NCI-H2196 (cell line): Measurements from ENCODE around the gene NR4A3.
A peak's percentile ranks its signal among the peaks of the same experiment; 100 is the strongest.
"Not testable (repeated sequence)": the region's sequence is repeated elsewhere in the genome, so short reads cannot be mapped to it uniquely, and the experiment has no call there.

Source experiments
- DNase-seq: peaks from one replicate; lab custom pipeline; 2025; ENCODE audit not compliant: unreplicated experiment; lab: John Stamatoyannopoulos, UW

The NR4A3 gene

DNA sequence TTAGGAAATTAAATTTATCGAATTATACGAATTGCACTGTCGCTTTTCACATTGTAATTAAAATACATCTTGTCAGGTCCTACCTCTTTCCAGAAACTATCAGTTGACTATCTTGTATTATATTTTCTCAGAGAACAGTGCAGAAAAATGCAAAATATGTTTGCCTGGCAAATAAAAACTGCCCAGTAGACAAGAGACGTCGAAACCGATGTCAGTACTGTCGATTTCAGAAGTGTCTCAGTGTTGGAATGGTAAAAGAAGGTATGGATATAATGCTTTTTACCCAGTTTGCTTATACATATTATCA is 10.8 kb downstream of the NR4A3 start:
- no peak for DNase-seq

DNA sequence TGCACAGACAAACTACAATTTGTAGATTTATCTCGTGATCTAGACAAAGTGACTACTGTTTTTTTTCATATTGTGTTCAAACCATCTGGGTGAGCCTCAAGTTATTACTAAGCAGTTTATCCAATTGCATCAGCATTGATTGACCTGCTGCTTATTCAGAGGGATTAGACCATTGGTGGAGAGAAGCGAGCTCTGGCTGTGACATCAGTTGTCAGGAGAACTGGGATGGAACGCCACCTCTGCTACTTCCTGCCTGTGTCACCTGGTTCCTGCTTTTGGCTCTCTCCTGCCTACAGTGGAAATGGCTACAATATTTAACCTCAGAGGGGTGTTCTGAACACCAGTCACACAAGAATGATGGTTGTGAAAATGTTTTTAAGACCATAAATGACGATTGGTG is 12.1 kb downstream of the NR4A3 start:
- no peak for DNase-seq

DNA sequence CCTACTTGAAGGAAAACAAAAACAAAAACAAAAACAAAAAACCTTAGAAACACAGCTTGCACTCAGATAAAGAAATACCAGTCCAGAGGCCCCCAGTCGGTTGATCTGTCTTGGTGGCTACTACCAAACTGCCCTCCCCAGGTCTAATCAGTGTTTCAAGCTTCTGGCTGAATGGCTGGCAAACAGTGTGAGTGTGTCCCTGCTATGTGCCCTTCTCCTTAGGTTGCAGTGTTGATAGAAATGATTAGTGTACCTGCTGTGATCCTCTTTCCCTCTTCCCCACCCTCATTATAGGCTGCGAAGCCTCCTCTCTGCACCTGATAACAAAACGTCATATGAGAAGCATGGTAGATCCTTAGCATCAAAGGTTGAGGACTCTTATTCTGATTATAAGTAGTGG is 12.8 kb downstream of the NR4A3 start:
- DNase-seq: no peak

DNA sequence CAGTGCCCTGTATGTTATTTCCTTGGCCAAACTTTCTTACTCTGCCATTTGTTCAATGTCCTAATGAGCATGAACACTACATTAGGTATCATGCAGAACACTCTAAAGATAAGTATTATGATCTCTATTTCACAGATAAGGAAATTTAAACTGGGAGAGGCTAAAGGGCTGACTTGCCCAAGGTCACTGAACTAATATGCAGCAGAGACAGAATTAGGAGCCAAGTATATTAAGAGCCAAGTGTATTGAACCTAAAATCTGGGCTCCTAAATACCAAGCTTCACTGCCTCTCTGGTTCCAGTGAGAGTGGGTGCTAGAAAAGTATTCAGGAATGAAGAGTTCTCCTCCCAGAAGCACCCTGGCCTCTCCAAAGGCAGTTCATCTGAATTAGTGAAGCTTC is 13.5 kb downstream of the NR4A3 start:
- no peak for DNase-seq

DNA sequence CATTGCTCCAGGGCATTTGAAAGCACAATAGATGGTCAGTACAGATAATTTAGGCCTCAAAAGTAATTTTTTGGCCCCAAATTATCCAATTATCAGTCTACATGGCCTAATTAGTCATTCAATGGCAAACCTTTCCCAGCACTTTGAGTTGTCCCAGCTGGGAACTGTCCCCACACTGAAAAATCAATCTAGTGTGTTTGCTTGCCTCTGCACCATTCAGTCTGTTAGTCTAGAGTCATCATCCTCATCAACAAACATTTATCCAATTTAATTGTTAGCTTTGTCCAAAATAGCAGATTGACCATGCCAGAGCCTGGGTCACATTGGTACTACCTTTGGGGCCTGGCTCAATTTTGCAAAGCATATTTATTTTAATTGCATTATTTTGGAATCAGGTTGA is 13.9 kb downstream of the NR4A3 start:
- DNase-seq: no peak

DNA sequence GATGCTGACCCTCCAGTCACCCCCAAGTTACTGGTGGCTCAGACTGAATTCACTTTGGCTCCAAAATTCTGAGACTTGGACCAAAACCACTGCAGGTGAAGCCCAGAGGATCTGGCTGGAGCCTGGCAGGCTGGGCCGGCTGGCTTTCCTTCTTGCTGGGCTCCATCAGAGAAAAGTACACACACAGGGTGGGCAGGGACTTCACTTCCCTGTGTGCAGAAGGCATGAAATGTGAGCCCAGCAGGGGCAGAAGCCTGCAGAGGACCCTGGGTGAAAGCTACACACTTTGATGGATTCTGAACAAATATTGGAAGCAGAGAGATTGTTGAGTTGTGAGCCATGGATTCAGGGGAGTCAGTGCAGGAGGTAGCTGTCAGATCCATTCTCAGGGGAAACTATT is 18.4 kb downstream of the NR4A3 start:
- DNase-seq: no peak

DNA sequence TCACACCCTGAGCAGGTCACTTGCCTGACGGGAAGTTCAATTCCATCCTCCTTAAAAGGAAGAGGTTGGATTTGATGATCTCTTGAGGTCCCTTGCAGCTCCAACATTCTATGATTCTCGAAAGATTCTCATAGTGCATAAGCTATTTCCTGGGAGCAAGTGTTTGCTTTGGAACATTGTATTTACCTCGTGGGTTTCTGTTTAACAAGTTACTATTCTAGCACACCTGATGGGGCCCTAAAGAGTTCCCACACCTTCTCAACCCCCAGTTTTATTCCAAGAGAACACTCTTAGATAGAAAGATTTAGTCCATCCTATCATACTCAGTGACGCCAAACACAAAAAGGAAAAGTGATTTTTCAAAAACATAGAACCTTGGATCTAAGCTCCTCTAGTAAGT is 23.4 kb downstream of the NR4A3 start:
- DNase-seq: no peak

DNA sequence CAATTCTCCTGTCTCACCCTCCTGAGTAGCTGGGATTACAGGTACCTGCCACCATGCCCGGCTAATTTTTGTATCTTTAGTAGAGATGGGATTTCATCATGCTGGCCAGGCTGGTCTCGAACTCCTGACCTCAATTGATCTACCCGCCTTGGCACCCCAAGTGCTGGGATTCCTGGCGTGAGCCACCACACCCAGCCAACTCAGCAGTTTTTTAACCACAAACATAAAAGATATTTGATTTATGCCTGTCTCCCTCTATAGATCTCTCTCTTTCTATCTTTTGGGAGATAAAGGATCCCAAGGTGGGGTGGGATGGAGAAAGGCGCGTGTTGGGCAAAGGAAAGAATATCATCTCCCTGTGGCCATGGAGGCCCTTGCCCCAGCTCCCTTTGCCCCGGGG is 26.8 kb downstream of the NR4A3 start:
- DNase-seq: no peak

DNA sequence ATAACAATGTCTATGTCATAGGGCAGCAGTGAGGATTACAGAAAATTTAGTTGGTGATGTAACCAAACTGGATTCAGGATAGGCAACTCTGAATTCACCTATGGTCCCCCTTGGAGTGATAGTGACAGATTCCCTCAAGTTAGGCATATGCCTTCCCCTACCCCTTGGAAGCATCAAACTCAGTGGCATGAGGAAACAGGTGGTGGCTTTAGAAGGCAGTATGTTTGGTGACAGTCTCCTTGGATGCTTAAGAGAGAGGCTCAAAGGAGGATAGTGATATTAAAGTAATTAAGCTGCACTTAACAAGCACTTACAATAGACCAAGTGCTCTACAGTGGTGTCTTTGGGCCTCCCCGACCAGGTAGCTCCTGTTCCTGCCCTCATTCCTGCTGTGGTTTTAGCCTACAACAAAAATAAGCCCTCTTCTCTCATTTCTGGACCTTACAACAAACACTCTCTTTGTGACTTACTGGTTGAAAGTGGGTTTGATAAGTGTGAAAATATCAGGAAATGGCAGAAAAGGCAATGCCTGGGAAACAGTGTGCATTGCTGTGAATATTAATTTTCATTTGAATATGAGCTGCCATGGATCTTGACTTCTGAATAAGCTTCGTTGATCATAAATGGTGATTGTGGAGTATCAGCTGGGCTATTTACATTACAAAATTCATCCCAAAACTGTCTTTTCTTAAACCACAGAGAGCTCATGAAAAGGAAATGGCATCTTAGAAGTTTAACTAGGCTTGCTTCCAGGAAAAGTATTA is 29.2 kb downstream of the NR4A3 start:
- no peak for DNase-seq

DNA sequence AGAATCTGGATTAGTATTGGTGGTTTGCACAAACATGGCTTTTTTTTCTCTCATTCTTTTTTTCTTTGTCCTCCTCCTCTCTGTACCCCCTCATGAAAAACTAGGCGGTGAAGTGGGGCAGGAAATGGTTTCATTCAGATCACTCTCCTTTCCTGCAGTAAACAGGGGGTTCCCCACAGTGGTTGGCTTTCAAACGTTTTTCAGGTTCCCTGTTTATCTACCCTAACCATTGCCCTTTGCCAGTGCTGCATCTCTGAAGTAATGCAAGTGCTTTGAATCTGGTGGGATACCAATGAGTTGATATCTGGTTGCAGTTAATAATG is 29.8 kb downstream of the NR4A3 start:
- no peak for DNase-seq

DNA sequence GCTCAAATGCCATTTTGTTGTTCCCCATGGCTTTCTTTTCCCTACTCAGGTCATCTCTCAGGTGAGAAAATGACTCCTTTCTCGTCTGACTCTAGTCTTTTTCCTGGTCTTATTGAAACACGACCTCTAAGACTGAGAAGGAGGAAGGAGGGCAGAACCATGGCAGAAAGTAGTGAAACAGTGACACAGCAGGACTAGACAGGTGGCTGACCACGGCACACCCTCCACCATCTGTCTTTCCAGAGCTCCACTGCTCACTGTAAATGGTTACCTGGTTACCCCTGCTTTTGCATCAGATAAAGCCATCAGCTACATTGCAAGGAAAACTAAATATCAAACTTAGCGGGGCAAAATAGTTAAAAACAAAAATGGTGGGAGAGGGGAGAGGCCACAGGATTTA is 30.9 kb downstream of the NR4A3 start:
- no peak for DNase-seq

DNA sequence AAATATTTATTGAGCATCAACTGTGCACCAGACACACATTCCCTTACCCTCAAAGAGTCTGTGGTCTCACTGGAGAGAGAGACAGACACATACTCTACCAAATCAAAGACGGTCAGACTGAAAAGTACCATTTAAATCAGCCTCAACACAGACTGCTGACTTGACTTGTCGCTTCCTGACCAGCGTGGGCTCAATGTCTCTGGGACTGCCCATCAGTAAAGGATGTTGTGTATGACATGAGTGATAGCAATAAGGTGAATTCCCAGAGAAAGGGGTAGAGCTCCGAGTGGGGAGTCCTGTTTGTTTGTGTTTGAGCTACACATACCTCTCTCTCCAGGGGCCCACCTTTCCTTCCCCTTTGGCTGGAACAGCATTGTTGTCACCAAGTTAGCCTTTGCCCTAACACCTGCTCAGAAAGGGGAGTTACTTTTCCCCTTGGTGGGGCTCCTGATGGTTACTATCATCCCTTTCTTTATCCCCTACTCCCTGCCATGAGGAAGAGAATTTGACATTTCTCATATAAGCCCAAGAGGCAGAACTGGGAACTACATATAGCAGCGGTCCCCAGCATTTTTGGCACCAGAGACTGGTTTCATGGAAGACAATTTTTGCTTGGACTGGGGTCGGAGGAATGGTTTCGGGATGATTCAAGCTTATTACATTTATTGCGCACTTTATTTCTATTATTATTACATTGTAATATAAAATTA is 33.9 kb downstream of the NR4A3 start:
- no peak for DNase-seq

DNA sequence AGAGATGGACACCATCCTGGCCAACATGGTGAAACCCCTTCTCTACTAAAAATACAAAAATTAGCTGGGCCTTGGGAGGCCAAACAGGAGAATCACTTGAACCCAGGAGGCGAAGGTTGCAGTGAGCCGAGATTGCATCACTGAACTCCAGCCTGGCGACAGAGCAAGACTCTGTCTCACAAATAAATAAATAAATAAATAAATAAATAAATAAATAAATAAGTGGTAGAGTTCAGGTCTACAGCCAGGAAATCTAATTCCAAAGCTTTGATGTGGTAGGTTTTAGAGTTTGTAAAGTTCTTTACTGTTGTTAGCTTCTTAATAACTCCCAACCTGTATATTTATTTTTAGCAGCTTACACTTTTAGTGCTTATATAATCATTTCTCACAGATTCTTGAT is 35.9 kb downstream of the NR4A3 start:
- not testable (repeated sequence) for DNase-seq

DNA sequence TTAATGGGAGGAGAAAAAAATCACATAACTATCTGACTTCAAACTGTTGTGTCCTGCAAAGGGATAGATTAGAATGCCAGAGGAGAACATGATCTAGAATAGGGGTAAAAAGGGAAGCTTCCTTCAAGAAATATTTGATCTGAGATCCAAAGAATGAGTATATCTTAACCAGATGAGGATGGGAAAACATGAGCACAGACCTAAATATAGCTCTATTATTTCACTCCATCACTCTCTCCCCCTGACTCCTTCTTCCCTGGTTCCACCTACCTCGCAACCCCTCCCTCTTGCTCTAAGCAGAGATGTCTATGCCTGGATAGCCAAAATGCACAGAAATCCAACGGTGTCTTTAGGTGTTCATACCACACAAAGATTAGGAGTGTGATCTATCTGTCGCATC is 36.4 kb downstream of the NR4A3 start:
- DNase-seq: no peak

DNA sequence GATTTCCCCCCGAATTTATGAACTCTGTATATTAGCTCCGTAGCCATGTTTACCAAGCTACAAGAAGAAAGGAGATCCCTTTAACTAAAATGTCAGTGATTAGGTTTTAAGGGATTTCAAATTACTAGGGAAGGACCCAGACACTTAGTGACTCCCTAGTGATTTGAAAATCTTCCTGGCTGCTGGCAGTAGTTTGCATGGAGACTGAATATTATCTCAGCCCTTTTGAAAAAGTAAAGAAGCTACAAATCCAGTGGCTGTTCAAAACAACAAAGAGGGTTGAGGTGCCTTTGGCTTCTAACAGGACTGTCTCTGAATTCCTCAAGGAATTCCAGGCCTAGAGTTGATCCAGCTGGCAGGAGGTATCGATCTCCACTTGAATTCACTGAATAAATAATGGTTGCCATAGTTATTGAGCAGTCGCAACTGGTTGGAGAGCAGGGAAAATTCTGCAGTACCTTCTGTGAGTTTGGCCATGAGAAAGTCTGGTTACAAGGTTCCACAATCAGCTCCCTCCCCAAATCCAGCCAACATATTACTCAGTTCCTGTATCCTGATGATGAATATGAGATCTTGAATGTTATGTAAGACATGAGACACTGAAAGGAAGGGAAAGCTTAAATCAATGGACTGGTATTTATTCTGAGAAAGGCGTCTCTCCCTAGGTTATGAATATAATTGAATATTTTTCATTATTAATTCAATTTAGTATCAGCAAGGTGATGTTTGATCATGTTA is 37.7 kb downstream of the NR4A3 start:
- DNase-seq: peak; percentile 3

DNA sequence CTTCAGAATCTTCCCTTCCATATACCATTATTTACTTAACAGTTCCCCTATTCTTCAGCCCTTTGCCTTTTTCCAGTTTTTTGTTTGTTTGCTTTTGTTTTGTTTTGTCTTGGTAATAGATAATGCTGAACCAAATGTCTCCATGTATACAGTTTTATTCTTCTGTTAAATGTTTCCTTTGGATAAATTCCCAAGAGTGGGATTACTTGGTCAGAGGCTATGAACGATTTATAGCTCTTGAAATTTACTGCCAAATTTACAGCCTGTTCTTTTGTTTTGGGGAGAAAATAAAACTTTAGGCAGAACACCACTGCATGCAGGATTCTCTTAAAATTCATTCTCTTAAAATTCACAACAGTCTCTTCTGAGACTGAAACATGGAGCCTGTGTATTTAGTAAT is 38.6 kb downstream of the NR4A3 start:
- no peak for DNase-seq

DNA sequence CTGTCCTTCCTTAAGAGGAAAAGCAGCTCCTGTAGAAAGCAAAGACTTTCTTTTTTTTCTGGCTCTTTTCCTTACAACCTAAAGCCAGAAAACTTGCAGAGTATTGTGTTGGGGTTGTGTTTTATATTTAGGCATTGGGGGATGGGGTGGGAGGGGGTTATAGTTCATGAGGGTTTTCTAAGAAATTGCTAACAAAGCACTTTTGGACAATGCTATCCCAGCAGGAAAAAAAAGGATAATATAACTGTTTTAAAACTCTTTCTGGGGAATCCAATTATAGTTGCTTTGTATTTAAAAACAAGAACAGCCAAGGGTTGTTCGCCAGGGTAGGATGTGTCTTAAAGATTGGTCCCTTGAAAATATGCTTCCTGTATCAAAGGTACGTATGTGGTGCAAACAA is 42.3 kb downstream of the NR4A3 start:
- no peak for DNase-seq

DNA sequence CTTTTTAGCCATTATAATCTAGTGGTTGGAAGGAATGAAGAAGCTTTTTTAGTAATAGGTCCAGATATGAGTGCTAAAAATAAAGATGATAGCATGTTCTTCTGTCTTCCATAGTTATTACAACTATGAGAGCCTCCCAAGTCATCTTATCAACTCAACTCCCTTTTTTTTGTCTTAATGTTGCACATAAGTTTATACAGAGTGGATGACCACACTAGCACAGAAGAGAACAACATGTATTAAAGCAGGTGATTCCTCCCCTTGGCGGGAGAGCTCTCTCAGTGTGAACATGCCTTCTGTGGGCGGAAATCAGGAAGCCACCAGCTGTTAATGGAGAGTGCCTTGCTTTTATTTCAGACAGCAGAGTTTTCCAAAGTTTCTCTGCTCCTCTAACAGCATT is 44.7 kb downstream of the NR4A3 start:
- DNase-seq: no peak

DNA sequence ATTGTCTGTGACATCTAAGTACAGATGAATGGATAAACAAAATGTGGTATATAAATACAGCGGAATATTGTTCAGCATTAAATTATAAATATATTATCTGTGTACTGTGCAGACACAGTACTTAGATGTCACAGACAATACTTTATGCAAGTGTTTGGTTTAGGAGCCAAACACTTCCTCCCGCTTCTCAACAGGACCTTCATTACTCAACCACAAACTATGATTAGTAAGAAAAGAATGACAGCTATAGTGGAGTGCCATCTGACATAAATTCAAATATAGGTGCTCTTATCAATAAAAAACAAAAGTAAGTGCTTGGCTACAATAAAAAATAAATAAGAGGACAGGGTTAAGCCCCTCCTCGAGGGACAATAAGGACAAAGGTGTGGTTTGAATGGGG is 45.9 kb downstream of the NR4A3 start:
- DNase-seq: no peak

DNA sequence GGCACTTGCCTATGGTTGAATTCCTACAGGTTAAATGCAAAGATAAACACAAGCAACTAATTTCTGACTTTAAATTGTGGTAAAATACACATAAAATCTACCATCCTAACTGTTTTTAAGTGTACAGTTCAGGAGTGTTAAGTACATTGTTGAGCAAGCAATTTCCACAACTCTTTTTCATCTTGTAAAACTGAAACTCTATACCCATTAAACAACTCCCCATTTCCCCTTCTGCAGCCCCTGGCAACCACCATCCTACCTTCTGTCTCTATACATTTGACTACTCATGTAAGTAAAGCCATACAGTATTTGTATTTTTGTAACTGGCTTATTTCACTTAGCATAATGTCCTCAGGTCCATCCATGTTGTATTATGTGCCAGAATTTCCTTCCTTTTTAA is 46.3 kb downstream of the NR4A3 start:
- no peak for DNase-seq

DNA sequence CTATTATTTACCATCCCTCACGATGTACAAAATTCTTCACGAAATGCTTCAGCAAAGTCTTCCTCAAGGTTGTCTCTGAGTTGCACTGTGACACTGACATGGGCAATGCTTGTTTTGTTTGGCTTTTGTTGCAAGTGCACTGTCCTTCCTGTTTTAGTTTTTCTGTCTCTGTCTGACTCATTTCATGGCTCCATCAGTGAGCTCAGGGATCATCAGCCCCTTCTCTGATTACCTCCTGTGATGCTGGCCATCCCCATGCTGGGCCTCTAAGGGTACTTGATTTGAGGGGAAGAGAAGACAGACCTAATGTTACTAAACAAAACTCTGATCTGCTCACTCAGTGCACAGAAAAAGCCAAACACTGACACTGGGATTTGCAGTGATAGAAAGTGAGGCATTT is 47.2 kb downstream of the NR4A3 start:
- no peak for DNase-seq

DNA sequence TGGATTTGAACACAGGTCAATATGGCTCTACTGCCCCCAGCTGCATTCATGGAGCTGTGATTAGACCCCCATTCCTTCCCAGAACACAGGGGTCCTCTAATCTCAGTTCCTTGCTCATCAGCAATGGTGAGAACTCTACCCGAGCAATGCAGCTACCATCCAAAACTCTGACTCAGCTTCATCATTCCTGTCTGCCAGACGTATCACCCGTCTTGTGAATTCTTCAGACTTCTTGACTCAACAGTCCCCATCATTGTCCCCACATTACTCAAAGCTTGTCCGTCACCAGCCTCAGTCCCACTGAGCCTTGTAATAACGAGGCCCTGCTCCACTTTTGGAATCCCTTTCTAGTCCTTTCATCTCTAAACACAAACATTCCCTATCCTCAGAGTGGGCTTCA is 48.4 kb downstream of the NR4A3 start:
- no peak for DNase-seq

DNA sequence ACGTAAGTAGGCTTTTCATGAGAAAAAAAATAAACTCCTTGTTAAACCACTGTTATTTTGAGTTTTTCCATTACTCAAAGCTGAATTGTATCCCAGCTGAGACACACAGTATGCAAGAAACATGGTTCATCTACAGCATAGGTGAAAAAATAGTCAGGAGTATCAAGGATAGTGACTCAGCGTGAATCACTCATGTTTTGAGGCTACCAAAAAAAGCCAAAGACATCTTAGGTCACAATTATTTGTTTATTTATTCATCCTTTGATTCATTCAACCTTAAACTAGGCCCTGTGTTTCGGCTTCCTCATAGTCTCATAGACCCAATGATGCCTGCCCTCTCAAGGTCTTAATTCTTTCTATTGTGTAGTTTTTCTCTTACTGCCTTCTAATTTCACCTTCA is 51.8 kb downstream of the NR4A3 start:
- no peak for DNase-seq
